HepG2 (cell line): Measurements from ENCODE around the gene SLC6A8. TPM values are rescaled to one million over a fixed set of nuclear protein-coding genes. Genes with fewer than 3 reads are reported as not detected.

Experiments
- ATAC-seq: fragments of 200-7000 bp; cut with Tn5 transposase; 3 replicates; pipeline ENCODE4 v1.9.1; 2020; ENCODE audit warnings: mild to moderate bottlenecking, moderate library complexity
- BruUV-seq: library from RNA; stranded (reverse); fragments of 400-500 nt; replicated peaks from 2 replicates; lab custom pipeline; 2021; lab: Mats Ljungman, UMichigan
- CTCF ChIA-PET: fragments of 300-600 bp; formaldehyde crosslinking; extraction: SDS; loops from one replicate; lab custom pipeline; 2021; ENCODE audit warnings: low total read pairs, inconsistent platforms, low intra/inter-chr PET ratio; lab: Yijun Ruan, JAX
- POLR2A ChIA-PET: fragments of 350-600 bp; sonication (Branson Sonifier 250); formaldehyde crosslinking; loops from one replicate; lab custom pipeline; 2020; ENCODE audit warnings: antibody characterized with exemption, inconsistent platforms; lab: Yijun Ruan, JAX
- DNase-seq: peaks from one replicate; pipeline ENCODE4 v3.0.0-alpha.2; 2015; ENCODE audit warnings: low spot score
- FAIRE-seq: peaks from 3 replicates; lab custom pipeline; 2011; peaks lifted over from hg19 to GRCh38; lab: Jason Lieb, UNC
- H2AFZ ChIP-seq: one replicate; pipeline ENCODE4 v1.6.1; 2011; ENCODE audit warnings: low read length, inconsistent platforms
- H3K27ac ChIP-seq: fragments of 300-600 bp; 3 replicates; pipeline ENCODE4 v1.8.0; 2011; ENCODE audit warnings: mixed run types, mild to moderate bottlenecking, mixed read lengths, low read length, inconsistent platforms; ENCODE audit not compliant: insufficient read depth; ENCODE audit errors: extremely low read length
- H3K27me3 ChIP-seq, 2 experiments: fragments of 200-600 bp in 1 of 2; 2 replicates in 1 of 2; 3 replicates in 1 of 2; pipeline versions ENCODE4 v1.6.0 to v1.8.0; 2011; ENCODE audit warnings: low read length in 2 of 2, mild to moderate bottlenecking in 2 of 2, moderate library complexity in 2 of 2, inconsistent platforms in 1 of 2; ENCODE audit not compliant: insufficient read depth in 2 of 2, control insufficient read depth in 1 of 2
- H3K36me3 ChIP-seq, 2 experiments: fragments of 200-600 bp in 1 of 2; replicated peaks in 1 of 2; 2 replicates in 1 of 2; 3 replicates in 1 of 2; pipeline versions ENCODE4 v1.5.1 to v1.8.0; 2011; ENCODE audit warnings: low read length in 2 of 2, inconsistent platforms in 1 of 2; ENCODE audit not compliant: insufficient read depth in 2 of 2, control insufficient read depth in 1 of 2
- H3K4me1 ChIP-seq: 2 replicates; pipeline ENCODE4 v1.5.1; 2012; ENCODE audit warnings: low read length, inconsistent platforms; ENCODE audit not compliant: insufficient read depth
- H3K4me2 ChIP-seq: 2 replicates; pipeline ENCODE4 v1.6.0; 2011; ENCODE audit warnings: low read depth, low read length, inconsistent platforms
- H3K4me3 ChIP-seq, 3 experiments: fragments of 200-600 bp in 1 of 3; sonication (generic), shearing (Covaris generic) in 1 of 3; replicated peaks in 1 of 3; 2 replicates each; pipeline ENCODE4 v1.5.1; 2011 to 2016; ENCODE audit warnings: low read length in 3 of 3, inconsistent platforms in 2 of 3, low read depth in 2 of 3, mild to moderate bottlenecking in 2 of 3, control low read depth in 1 of 3, mixed read lengths in 1 of 3; ENCODE audit not compliant: insufficient read depth in 1 of 3
- H3K79me2 ChIP-seq: one replicate; pipeline ENCODE4 v1.6.1; 2011; ENCODE audit warnings: low read length, inconsistent platforms; ENCODE audit not compliant: insufficient read depth
- H3K9ac ChIP-seq: 2 replicates; pipeline ENCODE4 v1.6.0; 2011; ENCODE audit warnings: mild to moderate bottlenecking, low read depth, low read length, inconsistent platforms; ENCODE audit not compliant: insufficient read depth
- H3K9me3 ChIP-seq: 2 replicates; pipeline ENCODE4 v1.5.1; 2012; ENCODE audit warnings: mild to moderate bottlenecking, low read length
- H4K20me1 ChIP-seq: 2 replicates; pipeline ENCODE4 v1.6.0; 2011; ENCODE audit warnings: inconsistent platforms, mild to moderate bottlenecking, low read length, moderate library complexity; ENCODE audit not compliant: insufficient read depth
- BRD4 ChIP-seq: sonication (generic); formaldehyde crosslinking; IDR thresholded peaks from 2 replicates; pipeline ENCODE4 v1.4.0; 2020; ENCODE audit warnings: missing genetic modification reagents
- CCDC6 ChIP-seq: sonication (generic); formaldehyde crosslinking; IDR thresholded peaks from 2 replicates; pipeline ENCODE4 v1.8.1; 2022; ENCODE audit warnings: mild to moderate bottlenecking, missing genetic modification reagents, moderate library complexity
- GATAD1 ChIP-seq: IDR thresholded peaks from 2 replicates; pipeline ENCODE4 v1.6.1; 2016; ENCODE audit warnings: missing genetic modification reagents, missing compliant biosample characterization
- NFE2L2 ChIP-seq: fragments of 150-350 bp; IDR thresholded peaks from 2 replicates; pipeline ENCODE4 v1.6.1; 2014; ENCODE audit warnings: low read length
- NR0B2 ChIP-seq: sonication (generic); formaldehyde crosslinking; IDR thresholded peaks from 2 replicates; pipeline ENCODE4 v1.4.0; 2020; ENCODE audit warnings: mild to moderate bottlenecking, missing genetic modification reagents
- RBFOX2 ChIP-seq: fragments of 200-400 bp; formaldehyde crosslinking; IDR thresholded peaks from 2 replicates; pipeline ENCODE4 v1.6.1; 2017; ENCODE audit warnings: low read depth, mild to moderate bottlenecking, low read length
- SMARCC2 ChIP-seq: fragments of 450-650 bp; IDR thresholded peaks from 2 replicates; pipeline ENCODE4 v1.6.1; 2017; ENCODE audit warnings: antibody characterized with exemption, mild to moderate bottlenecking
- SRSF9 ChIP-seq: fragments of 200-400 bp; formaldehyde crosslinking; IDR thresholded peaks from 2 replicates; pipeline ENCODE4 v1.6.1; 2018; ENCODE audit warnings: borderline replicate concordance, mild to moderate bottlenecking, low read depth, low read length; ENCODE audit not compliant: insufficient read depth, poor library complexity, severe bottlenecking
- ZNF280D ChIP-seq: sonication (generic); formaldehyde crosslinking; IDR thresholded peaks from 2 replicates; pipeline ENCODE4 v1.5.1; 2020; ENCODE audit warnings: mild to moderate bottlenecking, missing genetic modification reagents
- ZNF703 ChIP-seq: sonication (generic); formaldehyde crosslinking; IDR thresholded peaks from 2 replicates; pipeline ENCODE4 v1.5.1; 2020; ENCODE audit warnings: missing genetic modification reagents, mild to moderate bottlenecking, moderate library complexity, borderline replicate concordance
- ZNF841 ChIP-seq: sonication (generic); formaldehyde crosslinking; IDR thresholded peaks from 2 replicates; pipeline ENCODE4 v1.8.1; 2023; ENCODE audit warnings: missing genetic modification reagents, borderline replicate concordance
- WGBS: methylation state at CpG from one replicate; pipeline ENCODE4 v1.1.6; 2017; ENCODE audit warnings: low lambda C conversion rate; 5-methylcytosine and 5-hydroxymethylcytosine counted together
- in situ Hi-C: cut with HindIII; loops from 2 replicates; pipeline ENCODE4 v1.10.0; 2017; ENCODE audit warnings: low pct_unique_long_range_greater_than_20kb; ENCODE audit not compliant: extremely low pct_ligation_motif_present
- intact Hi-C: fragments of 100-400 bp; cut with micrococcal nuclease; formaldehyde crosslinking; loops from one replicate; pipeline ENCODE4 v1.10.0; 2022; ENCODE audit not compliant: unreplicated experiment
- polyA plus RNA-seq, 8 experiments: library from polyadenylated mRNA; depleted of rRNA in 3 of 8; stranded (reverse) in 7 of 8; unstranded in 1 of 8; fragments of >200 nt; fragmentation: Illumina TruSeq in 4 of 8; extraction: Trizol in 4 of 8; gene quantifications; 2 replicates each; pipeline versions ENCODE4 v1.2.1 to v1.2.3, GENCODE V29; 2011 to 2016; ENCODE audit warnings: low read depth in 4 of 8, missing spikeins in 1 of 8, mixed read lengths in 1 of 8; ENCODE audit not compliant: insufficient read depth in 1 of 8
- total RNA-seq, 5 experiments: library from RNA; depleted of rRNA; stranded (reverse); fragments of >200 nt; fragmentation: Illumina TruSeq; extraction: Trizol; gene quantifications; 2 replicates each; pipeline ENCODE4 v1.2.3, GENCODE V29; 2016; ENCODE audit warnings: low read depth in 1 of 5
- TF ChIP-seq, protein P1 (sequence below): sonication (generic); formaldehyde crosslinking; IDR thresholded peaks from 2 replicates; pipeline ENCODE4 v1.5.0; 2020; ENCODE audit warnings: mild to moderate bottlenecking, missing genetic modification reagents

The SLC6A8 gene
- total and polyA plus RNA-seq, 2 of the 13 experiments (the other 11 are each of a cell fraction or from before 2014, with no cell fraction given) = 13.9 to 176 TPM

DNA sequence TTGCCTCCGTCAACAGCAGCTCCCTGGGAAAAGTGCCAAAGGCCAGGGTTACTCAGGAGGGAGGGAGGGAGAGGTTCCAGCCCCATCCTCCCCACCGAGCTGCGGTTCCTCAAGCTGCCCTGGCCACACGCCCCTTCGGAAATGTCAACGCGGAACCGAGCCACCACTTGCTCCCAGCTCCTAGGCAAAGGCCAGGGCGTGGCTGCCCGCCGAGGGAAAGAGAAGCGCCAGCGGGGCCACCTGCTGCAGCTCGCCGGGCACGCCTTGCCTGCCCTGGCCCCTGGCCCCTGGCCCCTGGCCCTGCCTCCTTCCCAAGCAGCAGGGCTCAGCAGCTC lies 15.3 kb downstream of the SLC6A8 start:
- CTCF ChIA-PET = no interaction called here
- FAIRE-seq (no peak), DNase-seq (no peak), ATAC-seq (no peak)
- in situ Hi-C loops = no loop called here
- no peak overlapping the region for H3K4me2 ChIP-seq
- WGBS = 98% methylated on average over 9 of the region's 16 CpGs
- H2AFZ ChIP-seq = no peak overlapping the region
- H3K4me3 ChIP-seq = no peak overlapping the region
- no peak overlapping the region for H3K27ac ChIP-seq
- H4K20me1 ChIP-seq = 0 out of 2 replicates have a peak, but pooled peaks cover 2% of the 10 kb centered on the region
- H3K79me2 ChIP-seq = no peaks in the 10 kb centered on the region
- no peaks in the 10 kb centered on the region for H3K9me3 ChIP-seq
- BruUV-seq = no TSS peak
- no peak overlapping the region for H3K9ac ChIP-seq
- POLR2A ChIA-PET = no interaction called here
- TF ChIP-seq SRSF9 (no peak), ZNF703 (CRISPR knock-in tag) (no peak), CCDC6 (CRISPR knock-in tag) (no peak), RBFOX2 (0 out of 2 replicates have a peak, but pooled peaks have one; percentile 44), SMARCC2 (no peak)
- intact Hi-C loops = no loop called here
- peaks cover 5 to 9% of the 10 kb centered on the region in 2 experiments; a peak in 3 of 5 replicates for H3K36me3 ChIP-seq
- H3K4me1 ChIP-seq = peaks cover 14% of the 10 kb centered on the region
- no peaks in the 10 kb centered on the region for H3K27me3 ChIP-seq

DNA sequence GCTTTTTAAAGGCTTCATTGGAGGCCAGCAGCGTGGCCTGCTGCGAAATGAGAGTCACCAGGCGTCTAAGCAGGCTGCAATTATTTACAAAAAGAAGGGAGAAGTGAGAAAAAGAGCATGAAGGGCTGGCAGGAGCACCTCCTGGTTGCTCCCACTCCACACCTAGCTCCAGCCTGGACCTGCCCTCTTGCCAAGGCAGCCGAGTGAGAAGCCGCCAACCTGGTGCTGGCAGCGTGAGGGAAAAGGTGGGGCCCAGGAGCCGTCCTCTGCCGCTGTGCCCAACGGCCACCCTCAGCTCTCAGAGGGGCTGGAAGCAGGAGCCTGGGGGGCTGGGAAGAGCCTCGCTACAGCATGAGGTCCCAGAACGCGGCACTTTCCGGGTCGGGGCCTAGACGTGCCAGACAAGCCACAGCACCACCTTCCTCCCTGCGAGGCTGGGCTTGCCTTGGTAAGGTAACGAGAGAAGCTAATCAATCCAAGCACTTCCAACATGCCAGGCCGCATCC lies 16.3 kb downstream of the SLC6A8 start:
- Histone ChIP-seq H3K27me3 (no peaks in the 10 kb centered on the region), H3K36me3 (peaks cover 5 to 9% of the 10 kb centered on the region in 2 experiments; a peak in 3 of 5 replicates), H3K27ac (no peak overlapping the region), H3K9ac (no peak overlapping the region), H3K4me2 (no peak overlapping the region), H2AFZ (no peak overlapping the region), H3K79me2 (peaks cover 2% of the 10 kb centered on the region), H3K9me3 (no peaks in the 10 kb centered on the region), H3K4me1 (peaks cover 10% of the 10 kb centered on the region), H3K4me3 (no peak overlapping the region), H4K20me1 (no peaks in the 10 kb centered on the region)
- TF ChIP-seq RBFOX2 (no peak), NR0B2 (CRISPR knock-in tag) (no peak), NFE2L2 (no peak), ZNF841 (CRISPR knock-in tag) (no peak), ZNF280D (CRISPR knock-in tag) (no peak), BRD4 (CRISPR knock-in tag) (no peak), GATAD1 (CRISPR knock-in tag) (no peak)
- TF ChIP-seq, protein P1, sequence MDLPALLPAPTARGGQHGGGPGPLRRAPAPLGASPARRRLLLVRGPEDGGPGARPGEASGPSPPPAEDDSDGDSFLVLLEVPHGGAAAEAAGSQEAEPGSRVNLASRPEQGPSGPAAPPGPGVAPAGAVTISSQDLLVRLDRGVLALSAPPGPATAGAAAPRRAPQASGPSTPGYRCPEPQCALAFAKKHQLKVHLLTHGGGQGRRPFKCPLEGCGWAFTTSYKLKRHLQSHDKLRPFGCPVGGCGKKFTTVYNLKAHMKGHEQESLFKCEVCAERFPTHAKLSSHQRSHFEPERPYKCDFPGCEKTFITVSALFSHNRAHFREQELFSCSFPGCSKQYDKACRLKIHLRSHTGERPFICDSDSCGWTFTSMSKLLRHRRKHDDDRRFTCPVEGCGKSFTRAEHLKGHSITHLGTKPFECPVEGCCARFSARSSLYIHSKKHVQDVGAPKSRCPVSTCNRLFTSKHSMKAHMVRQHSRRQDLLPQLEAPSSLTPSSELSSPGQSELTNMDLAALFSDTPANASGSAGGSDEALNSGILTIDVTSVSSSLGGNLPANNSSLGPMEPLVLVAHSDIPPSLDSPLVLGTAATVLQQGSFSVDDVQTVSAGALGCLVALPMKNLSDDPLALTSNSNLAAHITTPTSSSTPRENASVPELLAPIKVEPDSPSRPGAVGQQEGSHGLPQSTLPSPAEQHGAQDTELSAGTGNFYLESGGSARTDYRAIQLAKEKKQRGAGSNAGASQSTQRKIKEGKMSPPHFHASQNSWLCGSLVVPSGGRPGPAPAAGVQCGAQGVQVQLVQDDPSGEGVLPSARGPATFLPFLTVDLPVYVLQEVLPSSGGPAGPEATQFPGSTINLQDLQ (CRISPR knock-in tag) = no peak
- in situ Hi-C loops (no loop called here), intact Hi-C loops (no loop called here)
- no peak for FAIRE-seq
- no peak for ATAC-seq
- no peak for DNase-seq
- WGBS = 100% methylated on average over 4 of the region's 18 CpGs
- ChIA-PET CTCF (no interaction called here), POLR2A (interaction anchor here (1.0 kb wide), 1 partner anchor 22 kb away, joined by 3 read pairs; no protein-coding TSS in a partner anchor)
- no TSS peak for BruUV-seq
